GM20000 (cell line): ENCODE measurements around the gene C1orf167.

Source experiments
- DNase-seq: peaks from one replicate; pipeline ENCODE4 v3.0.0; 2012; ENCODE audit warnings: low spot score
- TF ChIP-seq, protein P1 (sequence below): IDR thresholded peaks from 2 replicates; pipeline ENCODE4 v1.5.1; 2012; ENCODE audit warnings: mild to moderate bottlenecking, control low read depth; ENCODE audit errors: extremely low read depth, missing control alignments

C1orf167 gene

GRCh38 chr1:11797525-11798216 is 35.7 kb downstream of the C1orf167 start:
- TF ChIP-seq, protein P1, sequence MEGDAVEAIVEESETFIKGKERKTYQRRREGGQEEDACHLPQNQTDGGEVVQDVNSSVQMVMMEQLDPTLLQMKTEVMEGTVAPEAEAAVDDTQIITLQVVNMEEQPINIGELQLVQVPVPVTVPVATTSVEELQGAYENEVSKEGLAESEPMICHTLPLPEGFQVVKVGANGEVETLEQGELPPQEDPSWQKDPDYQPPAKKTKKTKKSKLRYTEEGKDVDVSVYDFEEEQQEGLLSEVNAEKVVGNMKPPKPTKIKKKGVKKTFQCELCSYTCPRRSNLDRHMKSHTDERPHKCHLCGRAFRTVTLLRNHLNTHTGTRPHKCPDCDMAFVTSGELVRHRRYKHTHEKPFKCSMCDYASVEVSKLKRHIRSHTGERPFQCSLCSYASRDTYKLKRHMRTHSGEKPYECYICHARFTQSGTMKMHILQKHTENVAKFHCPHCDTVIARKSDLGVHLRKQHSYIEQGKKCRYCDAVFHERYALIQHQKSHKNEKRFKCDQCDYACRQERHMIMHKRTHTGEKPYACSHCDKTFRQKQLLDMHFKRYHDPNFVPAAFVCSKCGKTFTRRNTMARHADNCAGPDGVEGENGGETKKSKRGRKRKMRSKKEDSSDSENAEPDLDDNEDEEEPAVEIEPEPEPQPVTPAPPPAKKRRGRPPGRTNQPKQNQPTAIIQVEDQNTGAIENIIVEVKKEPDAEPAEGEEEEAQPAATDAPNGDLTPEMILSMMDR, result no peak
- DNase-seq, result no peak

GRCh38 chr1:11799099-11799498 is 37.1 kb downstream of the C1orf167 start:
- TF ChIP-seq, protein P1, result no peak

DNA sequence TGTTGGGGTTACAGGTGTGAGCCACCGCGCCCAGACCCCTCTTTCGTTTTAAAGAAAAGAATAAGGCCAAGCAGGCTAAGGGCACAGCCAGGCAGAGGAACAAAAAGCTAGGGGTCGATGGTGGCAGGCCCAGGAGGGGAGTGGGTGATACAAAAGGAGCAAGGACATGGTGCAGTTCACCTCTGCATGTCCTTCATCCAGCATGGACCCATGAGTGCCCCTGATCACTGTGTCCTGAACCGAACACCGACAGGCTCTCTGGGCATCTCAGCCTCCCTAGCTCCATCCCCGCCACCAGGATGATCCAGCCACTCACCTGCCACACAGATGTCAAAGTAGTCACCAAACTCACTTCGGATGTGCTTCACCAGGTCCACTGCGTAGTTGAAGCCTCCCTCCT is 37.9 kb downstream of the C1orf167 start:
- TF ChIP-seq, protein P1, result no peak

More at GRCh38 chr1:11799099-11799498, 37.1 kb downstream of the C1orf167 start:
- no peak for DNase-seq

DNA sequence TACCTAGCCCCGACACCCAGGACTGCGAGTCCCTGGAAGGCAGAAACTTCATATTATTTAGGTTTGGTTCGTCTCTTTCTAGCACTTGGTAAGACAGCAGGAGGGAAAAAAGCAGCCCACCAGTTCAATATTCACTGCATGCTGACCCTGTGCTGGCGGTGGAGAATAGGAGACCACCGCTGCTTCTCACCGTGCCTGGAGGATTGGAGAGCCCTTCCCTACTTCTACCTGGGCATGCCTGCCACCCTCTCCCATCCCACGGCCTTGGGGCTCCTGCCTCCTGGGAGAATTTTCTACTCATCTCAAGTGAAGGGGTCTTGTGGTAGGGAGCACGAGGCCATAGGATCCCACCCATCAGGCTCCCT is 38.4 kb downstream of the C1orf167 start:
- DNase-seq, result no peak

More for the DNA sequence above, 37.9 kb downstream of the C1orf167 start:
- DNase-seq, result no peak

DNA sequence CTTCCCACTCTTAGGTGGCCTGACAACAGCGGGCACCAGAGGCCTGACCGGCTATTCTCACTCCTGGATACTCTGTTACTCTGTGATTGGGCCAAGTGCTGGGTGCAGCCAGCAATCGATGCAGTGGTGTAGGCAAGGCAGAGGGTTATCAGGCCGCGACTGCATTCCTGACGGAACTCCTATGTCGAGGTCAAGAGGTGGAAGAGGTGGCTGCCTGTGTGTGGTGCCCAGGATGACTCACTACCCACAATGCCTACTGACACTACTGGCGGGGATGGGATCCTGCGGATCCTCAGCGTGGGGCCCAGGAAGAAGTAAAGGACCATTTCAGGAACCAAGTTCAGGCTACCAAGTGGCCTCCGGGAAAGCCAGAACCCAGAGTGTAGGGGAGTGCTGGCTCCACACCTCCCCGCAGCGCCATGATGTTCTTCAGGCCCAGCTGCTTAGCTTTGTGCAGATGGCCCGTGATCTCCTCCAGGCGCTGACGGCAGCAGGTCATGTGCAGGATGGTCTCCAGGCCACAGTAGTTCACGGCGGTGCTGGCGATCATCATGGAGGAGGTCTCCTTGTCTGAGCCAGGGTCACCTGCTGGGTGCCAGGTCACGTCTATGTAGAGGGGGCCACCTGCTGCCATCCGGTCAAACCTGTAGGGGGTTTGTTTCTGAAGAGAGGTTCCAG is 38.9 kb downstream of the C1orf167 start:
- TF ChIP-seq, protein P1, result no peak
- no peak for DNase-seq

More for the DNA sequence above, 38.4 kb downstream of the C1orf167 start:
- TF ChIP-seq, protein P1, result no peak

DNA sequence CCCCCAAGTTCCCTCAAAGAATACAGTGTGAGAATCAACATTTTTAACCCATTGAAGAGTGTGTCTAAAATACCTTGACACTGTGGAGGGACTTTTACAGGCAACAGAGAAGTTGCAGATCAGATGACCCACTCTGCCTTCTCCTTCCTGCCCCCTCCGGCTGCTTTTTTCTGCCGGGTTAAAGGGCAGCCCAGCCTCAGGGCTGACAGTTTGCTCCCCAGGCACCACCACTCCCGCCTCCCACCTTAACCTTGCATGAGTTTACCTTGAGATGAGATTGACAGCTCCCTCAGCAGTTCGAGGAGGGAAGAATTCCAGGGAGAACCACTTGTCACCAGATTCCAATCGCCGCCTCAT is 40.6 kb downstream of the C1orf167 start:
- DNase-seq, result no peak
- TF ChIP-seq, protein P1, result no peak
